ENCODE results near the gene TMEM225B.
A peak's percentile ranks its signal among the peaks of the same experiment; 100 is the strongest.
"Not testable (repeated sequence)": the region's sequence is repeated elsewhere in the genome, so short reads cannot be mapped to it uniquely, and the experiment has no call there.

Gene TMEM225B

GRCh38 chr7:99597762-99598501 lies at the start of gene TMEM225B:
Gene TMEM225B, plus strand, starts transcription at chr7:99598267. Its CDS starts 6,122 bp downstream, at chr7:99604389.
- no peak for TF ChIP-seq CTCF (IDR thresholded peaks at IDR 0.05; ENCODE audit: insufficient read depth, low read depth, low read length, missing control alignments)
- DNase-seq (ENCODE audit: low read depth): no peak
- no peak within 1 kb of the TSS for H3K4me3 ChIP-seq (ENCODE audit: low read depth, low read length)

GRCh38 chr7:99549545-99549944 lies 48.5 kb upstream of the TMEM225B start:
- DNase-seq (ENCODE audit: low read depth); H3K4me3 ChIP-seq (ENCODE audit: low read depth, low read length): not testable (repeated sequence)

DNA sequence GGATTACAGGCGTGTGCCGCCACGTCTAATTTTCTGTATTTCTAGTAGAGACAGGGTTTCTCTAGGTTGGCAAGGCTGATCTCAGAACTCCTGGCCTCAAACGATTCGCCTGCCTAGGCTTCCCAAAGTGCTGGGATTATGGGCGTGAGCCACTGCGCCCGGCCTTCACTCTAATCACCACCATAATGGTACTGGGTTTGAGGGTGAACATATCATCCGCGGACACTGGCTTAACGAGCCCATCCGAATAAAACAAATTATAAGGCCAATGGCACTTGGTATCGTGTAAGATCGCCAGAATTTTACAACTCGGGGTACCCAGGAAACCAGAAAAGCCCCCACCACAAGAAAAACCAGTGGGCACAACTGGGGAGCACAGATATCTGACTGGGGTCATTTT lies 46.7 kb upstream of the TMEM225B start:
- no peak for TF ChIP-seq CTCF (IDR thresholded peaks at IDR 0.05; ENCODE audit: insufficient read depth, low read depth, low read length, missing control alignments)
- no peak for DNase-seq (ENCODE audit: low read depth)
- peak overlapping the region; percentile 65 for H3K4me3 ChIP-seq (ENCODE audit: low read depth, low read length)

DNA sequence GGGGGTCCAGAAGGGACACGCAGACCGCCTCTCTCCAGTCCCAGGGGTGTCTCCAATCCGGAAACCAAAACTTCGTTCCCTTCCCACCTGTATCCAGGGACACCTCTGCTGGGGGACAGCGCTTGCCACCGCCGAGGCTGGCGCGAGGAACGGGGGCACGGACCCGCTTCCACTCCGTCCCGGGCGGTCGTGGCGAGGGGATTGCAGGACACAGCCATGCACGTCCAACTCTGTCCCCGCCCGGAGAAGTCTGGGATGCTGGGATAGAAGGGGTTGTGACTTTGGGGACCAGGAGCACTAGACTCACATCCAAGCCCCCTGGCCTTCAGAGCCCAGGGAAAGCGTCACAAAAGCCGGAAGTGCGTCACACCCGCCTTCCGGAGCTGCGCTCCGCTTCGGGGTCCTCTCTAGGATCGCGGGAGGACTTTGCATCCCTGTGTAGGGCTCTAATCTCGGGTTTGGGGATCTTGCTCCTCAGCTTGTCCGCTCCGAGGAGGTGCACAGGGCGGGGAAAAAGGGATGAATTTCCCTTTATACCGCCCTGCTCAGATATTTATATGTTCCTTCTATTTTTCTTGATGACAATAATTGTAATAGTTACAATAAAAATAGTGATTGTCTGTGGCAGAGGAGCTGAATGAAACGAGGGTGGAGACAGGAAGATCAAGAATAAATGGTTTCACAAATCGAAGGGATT lies 46.2 kb upstream of the TMEM225B start, which contains the start of gene FAM200A:
Gene FAM200A (minus strand): TSS at position 348 of the 697 bp plus-strand sequence. CDS start 3,707 bp downstream, outside the sequence.
- peak; percentile 92 for DNase-seq (ENCODE audit: low read depth)
- TF ChIP-seq CTCF (IDR thresholded peaks at IDR 0.05; ENCODE audit: insufficient read depth, low read depth, low read length, missing control alignments): no peak
- H3K4me3 ChIP-seq (ENCODE audit: low read depth, low read length): peak within 1 kb of the TSS; percentile 65

DNA sequence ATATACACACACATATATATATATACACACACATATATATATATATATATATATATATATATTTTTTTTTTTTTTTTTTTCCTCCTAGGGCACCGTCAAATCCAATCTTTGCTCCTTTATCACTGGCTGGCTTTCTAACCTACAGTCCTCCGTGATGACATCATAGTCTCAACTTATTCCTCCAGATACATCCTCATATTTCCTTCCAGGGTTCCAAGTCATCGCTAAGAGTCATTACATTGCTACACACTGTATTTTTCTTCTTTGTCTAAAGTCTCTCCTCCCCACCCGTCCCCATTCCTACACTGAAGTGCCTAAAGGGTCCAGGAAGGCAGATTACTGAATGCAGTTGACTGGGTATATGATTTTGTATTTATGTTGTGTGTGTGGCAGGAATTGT lies 45.0 kb upstream of the TMEM225B start:
- no peak overlapping the region for H3K4me3 ChIP-seq (ENCODE audit: low read depth, low read length)
- no peak for TF ChIP-seq CTCF (IDR thresholded peaks at IDR 0.05; ENCODE audit: insufficient read depth, low read depth, low read length, missing control alignments)
- no peak for DNase-seq (ENCODE audit: low read depth)

- no peak for TF ChIP-seq CTCF (IDR thresholded peaks at IDR 0.05; ENCODE audit: insufficient read depth, low read depth, low read length, missing control alignments)
- H3K4me3 ChIP-seq (ENCODE audit: low read depth, low read length): no peak overlapping the region
- DNase-seq (ENCODE audit: low read depth): no peak
These were observed 43.1 kb upstream of the TMEM225B start for GRCh38 chr7:99554939-99555338.

- no peak for TF ChIP-seq CTCF (IDR thresholded peaks at IDR 0.05; ENCODE audit: insufficient read depth, low read depth, low read length, missing control alignments)
- no peak for DNase-seq (ENCODE audit: low read depth)
- H3K4me3 ChIP-seq (ENCODE audit: low read depth, low read length): peak overlapping the region; percentile 92
These were observed 40.9 kb upstream of the TMEM225B start for GRCh38 chr7:99557196-99557607.

Data from GM12865 (cell line).